ENCODE data around the gene DCAF17. TPM values are rescaled to one million over a fixed set of nuclear protein-coding genes. Genes with fewer than 3 reads are reported as not detected.

DCAF17 gene
- total and polyA plus RNA-seq, 4 donors, result 2.5 to 10.4 (median 6.1) TPM

GRCh38 chr2:171433763-171434012 lies 338 bp upstream of the DCAF17 start, which contains the start of gene METTL8:
Gene METTL8, minus strand, starts transcription at chr2:171433990. Its CDS starts 41,805 bp downstream, at chr2:171392185.
- TF ChIP-seq EGR1 (IDR thresholded peaks at IDR 0.05; ENCODE audit: low read depth in 2 of 2) (no peak), FOXA2 (IDR thresholded peaks at IDR 0.05) (no peak), RXRA (IDR thresholded peaks at IDR 0.05) (peak in 1 of 2 donors; percentile 3), TAF1 (conservative IDR thresholded peaks at IDR 0.05) (peak; percentile 7), FOXA1 (IDR thresholded peaks at IDR 0.05) (no peak), REST (IDR thresholded peaks at IDR 0.05) (no peak), YY1 (IDR thresholded peaks at IDR 0.05) (no peak), ZBTB33 (IDR thresholded peaks at IDR 0.05) (no peak), ATF3 (IDR thresholded peaks at IDR 0.05) (no peak), NR2F2 (IDR thresholded peaks at IDR 0.05) (no peak), HNF4A (conservative IDR thresholded peaks at IDR 0.05) (peak in 1 of 2 donors; percentile 50)
- no peak for DNase-seq (ENCODE audit: low spot score)
- peak within 1 kb of the TSS; percentile 67 to 75 for H3K9ac ChIP-seq (ENCODE audit: low read depth in 1 of 2, low read length in 2 of 2)
- peak within 1 kb of the TSS; percentile 91 to 97 for H3K27ac ChIP-seq (ENCODE audit: low read depth in 1 of 2, low read length in 2 of 2)
- peaks cover 1 to 5% (median 4%) of the 10 kb centered on the region in 4 donors for H3K36me3 ChIP-seq (ENCODE audit: control insufficient read depth in 4 of 4, insufficient read depth in 3 of 4, low read depth in 1 of 4, low read length in 3 of 4)
- WGBS, result under 1% methylated on average over 15 of the region's 15 CpGs
- no peaks in the 10 kb centered on the region for H3K9me3 ChIP-seq (ENCODE audit: control insufficient read depth in 4 of 4, low read length in 3 of 4)
- H3K4me3 ChIP-seq (ENCODE audit: low read depth in 1 of 3, low read length in 3 of 3), result peak within 1 kb of the TSS; percentile 68 to 91 (median 75)
- peaks cover 0 to 15% (median 11%) of the 10 kb centered on the region in 4 donors for H3K4me1 ChIP-seq (ENCODE audit: control insufficient read depth in 4 of 4, insufficient read depth in 4 of 4, low read length in 3 of 4)
- no peaks in the 10 kb centered on the region for H3K27me3 ChIP-seq (ENCODE audit: control insufficient read depth in 4 of 4, insufficient read depth in 4 of 4, low read length in 3 of 4)

- H3K9me3 ChIP-seq (ENCODE audit: control insufficient read depth in 4 of 4, low read length in 3 of 4), result no peaks in the 10 kb centered on the region
- TF ChIP-seq CTCF (IDR thresholded peaks at IDR 0.05; ENCODE audit: low read depth, low read length, missing input control), result no peak
- TF ChIP-seq ATF3 (IDR thresholded peaks at IDR 0.05), result no peak
- TF ChIP-seq EGR1 (IDR thresholded peaks at IDR 0.05; ENCODE audit: low read depth in 2 of 2), result no peak
- no peak for TF ChIP-seq YY1 (IDR thresholded peaks at IDR 0.05)
- no peak for TF ChIP-seq HNF4A (conservative IDR thresholded peaks at IDR 0.05)
- no peak for TF ChIP-seq FOXA1 (IDR thresholded peaks at IDR 0.05)
- TF ChIP-seq REST (IDR thresholded peaks at IDR 0.05), result no peak
- no peak for TF ChIP-seq FOXA2 (IDR thresholded peaks at IDR 0.05)
- no peak for TF ChIP-seq TAF1 (conservative IDR thresholded peaks at IDR 0.05)
- TF ChIP-seq RXRA (IDR thresholded peaks at IDR 0.05), result no peak
- no peak for TF ChIP-seq RAD21 (IDR thresholded peaks at IDR 0.05)
- TF ChIP-seq ZBTB33 (IDR thresholded peaks at IDR 0.05), result no peak
- TF ChIP-seq MAX (IDR thresholded peaks at IDR 0.05), result no peak
- no peak for TF ChIP-seq JUND (IDR thresholded peaks at IDR 0.05)
- no peak for TF ChIP-seq NR2F2 (IDR thresholded peaks at IDR 0.05)
- no peak for TF ChIP-seq GABPA (IDR thresholded peaks at IDR 0.05 in 1 of 2, conservative IDR thresholded peaks at IDR 0.05 in 1 of 2)
- WGBS, result 99% methylated on average over 1 of the region's 1 CpG
- no peaks in the 10 kb centered on the region for H3K27me3 ChIP-seq (ENCODE audit: control insufficient read depth in 4 of 4, insufficient read depth in 4 of 4, low read length in 3 of 4)
- no peak overlapping the region for H3K9ac ChIP-seq (ENCODE audit: low read depth in 1 of 2, low read length in 2 of 2)
- peaks cover 3 to 7% (median 4%) of the 10 kb centered on the region in 4 donors for H3K36me3 ChIP-seq (ENCODE audit: control insufficient read depth in 4 of 4, insufficient read depth in 3 of 4, low read depth in 1 of 4, low read length in 3 of 4)
- no peak overlapping the region for H3K4me3 ChIP-seq (ENCODE audit: low read depth in 1 of 3, low read length in 3 of 3)
- DNase-seq (ENCODE audit: low spot score), result no peak
- peaks cover 0 to 15% (median 11%) of the 10 kb centered on the region in 4 donors for H3K4me1 ChIP-seq (ENCODE audit: control insufficient read depth in 4 of 4, insufficient read depth in 4 of 4, low read length in 3 of 4)
- no peak overlapping the region for H3K27ac ChIP-seq (ENCODE audit: low read depth in 1 of 2, low read length in 2 of 2)
Observed at GRCh38 chr2:171436307-171436706, 2.3 kb downstream of the DCAF17 start.

Data from liver (tissue), 9 donors.